Hair follicular keratinocyte (primary cell): ENCODE results near the gene SYNPO. TPM values are rescaled to one million over a fixed set of nuclear protein-coding genes. Genes with fewer than 3 reads are reported as not detected.

Experiments
- total RNA-seq: library from RNA; depleted of rRNA; stranded (reverse); fragments of >200 nt; gene quantifications from 2 replicates; pipeline ENCODE4 v1.2.3, GENCODE V29; 2015

Gene SYNPO, protein sequence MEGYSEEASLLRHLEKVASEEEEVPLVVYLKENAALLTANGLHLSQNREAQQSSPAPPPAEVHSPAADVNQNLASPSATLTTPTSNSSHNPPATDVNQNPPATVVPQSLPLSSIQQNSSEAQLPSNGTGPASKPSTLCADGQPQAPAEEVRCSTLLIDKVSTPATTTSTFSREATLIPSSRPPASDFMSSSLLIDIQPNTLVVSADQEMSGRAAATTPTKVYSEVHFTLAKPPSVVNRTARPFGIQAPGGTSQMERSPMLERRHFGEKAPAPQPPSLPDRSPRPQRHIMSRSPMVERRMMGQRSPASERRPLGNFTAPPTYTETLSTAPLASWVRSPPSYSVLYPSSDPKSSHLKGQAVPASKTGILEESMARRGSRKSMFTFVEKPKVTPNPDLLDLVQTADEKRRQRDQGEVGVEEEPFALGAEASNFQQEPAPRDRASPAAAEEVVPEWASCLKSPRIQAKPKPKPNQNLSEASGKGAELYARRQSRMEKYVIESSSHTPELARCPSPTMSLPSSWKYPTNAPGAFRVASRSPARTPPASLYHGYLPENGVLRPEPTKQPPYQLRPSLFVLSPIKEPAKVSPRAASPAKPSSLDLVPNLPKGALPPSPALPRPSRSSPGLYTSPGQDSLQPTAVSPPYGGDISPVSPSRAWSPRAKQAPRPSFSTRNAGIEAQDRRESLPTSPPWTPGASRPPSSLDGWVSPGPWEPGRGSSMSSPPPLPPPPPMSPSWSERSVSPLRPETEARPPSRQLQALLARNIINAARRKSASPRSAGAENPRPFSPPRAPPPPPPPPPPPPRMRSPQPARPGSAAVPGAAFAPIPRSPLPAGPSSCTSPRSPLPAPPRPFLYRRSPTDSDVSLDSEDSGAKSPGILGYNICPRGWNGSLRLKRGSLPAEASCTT
- total RNA-seq, result 15.4 and 30.0 TPM in 2 replicates

DNA sequence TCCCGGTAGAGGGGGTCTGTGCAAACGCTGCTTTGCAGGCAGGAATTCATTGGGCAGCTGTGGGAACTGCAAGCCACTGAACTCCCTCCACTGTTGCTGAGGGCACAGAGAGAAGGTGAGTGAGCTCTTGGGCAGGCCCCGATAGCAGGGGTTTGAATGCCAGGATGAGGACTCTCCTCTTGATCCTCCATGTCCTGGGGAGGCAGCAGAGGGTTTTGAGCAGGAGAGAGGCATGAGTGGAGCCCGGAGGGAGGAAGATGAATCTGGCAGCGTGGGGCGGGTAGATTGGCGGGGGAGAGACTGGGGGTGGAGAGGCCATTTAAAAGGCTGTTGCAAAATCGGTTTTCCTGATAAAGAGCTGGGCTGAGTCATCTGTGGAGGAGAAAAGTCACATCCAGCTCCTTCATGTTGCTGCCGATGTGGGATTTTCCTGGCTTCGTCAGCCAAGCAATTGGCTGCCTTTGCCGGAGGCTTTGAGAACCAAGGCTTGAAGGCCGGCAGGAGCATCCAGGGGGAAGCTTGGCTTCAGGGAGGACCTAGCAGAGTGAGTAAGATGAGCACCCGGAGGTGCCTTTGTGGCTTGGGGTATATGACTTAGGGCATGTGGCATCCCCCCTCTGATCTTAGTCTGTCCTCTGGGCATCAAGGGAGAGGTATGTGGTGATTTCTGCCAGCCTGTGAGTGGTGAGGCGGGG, at the start of gene SYNPO:
SYNPO (plus strand) TSS at position 350 of the 695 bp plus-strand sequence. CDS start 7,616 bp downstream, outside the sequence.

DNA sequence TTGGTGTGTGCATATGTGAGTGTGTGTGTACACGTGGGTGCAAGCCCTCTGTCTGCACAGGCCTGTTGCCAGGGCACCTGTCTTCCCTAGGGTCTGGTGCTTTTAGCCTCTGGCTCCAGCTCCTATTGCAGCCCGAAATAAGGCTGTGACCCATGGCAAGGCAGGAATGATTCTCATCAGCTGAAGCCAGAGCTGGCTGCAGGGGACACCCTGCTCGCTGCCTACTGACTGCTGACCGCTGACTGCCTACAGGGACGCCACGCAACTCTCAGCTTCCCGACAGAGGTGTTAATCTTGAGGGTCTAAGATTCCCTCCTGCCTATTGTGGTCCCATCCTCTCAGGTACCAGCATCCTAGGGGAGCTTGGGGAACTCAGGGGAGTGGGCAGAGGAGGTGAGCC, 20.6 kb downstream of the SYNPO start, which contains the start of gene MYOZ3:
MYOZ3 (plus strand) TSS at position 166 of the 400 bp plus-strand sequence. CDS start 1,691 bp downstream, outside the sequence.

DNA sequence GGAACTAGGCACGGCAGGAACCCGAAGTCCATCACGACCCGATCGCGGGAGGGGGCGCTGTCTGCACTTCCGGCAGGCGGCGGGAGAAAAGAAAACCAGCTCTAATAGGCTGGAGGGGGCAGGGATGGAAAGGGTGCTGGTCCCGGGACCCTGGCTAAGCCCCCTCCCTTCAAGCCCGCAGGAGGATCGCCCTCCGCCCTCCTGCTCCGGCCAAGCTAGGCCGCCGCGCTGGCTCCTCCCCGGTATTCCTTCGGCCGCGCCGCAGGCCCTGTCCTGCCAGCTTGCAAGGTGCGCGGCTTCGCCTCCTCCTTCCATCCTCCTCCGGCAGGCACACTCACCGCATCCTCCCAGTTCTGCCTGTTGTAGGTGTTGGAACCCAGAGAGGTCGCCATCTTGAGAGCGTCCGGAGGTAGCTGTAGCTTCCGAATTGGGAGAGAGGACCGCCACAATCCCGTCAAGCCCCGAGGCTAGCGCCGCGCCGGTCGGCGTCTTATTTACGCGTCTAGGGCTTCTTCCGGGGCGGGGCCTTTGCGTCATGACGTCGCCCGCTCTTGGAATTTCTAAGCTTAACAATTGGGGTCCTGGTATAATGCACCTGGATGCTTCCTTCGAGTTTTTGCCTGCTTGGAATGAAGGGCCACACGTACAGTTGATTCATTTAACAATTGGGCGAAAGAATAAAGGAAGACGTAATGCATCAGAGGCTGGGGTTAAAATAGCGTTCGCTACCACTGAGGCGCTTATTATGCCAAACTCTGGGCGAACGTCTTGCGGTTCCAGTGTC, 60.3 kb downstream of the SYNPO start, which contains the start of gene RBM22:
RBM22 (minus strand) TSS at position 469 of the 784 bp plus-strand sequence; CDS start at position 392, 77 bp downstream.

Other genes starting within 250 kb of the SYNPO start
- 14.0 and 20.6 TPM in 2 replicates for gene CD74, start 227.8 kb upstream of the SYNPO start, total RNA-seq
- 3,840 and 4,708 TPM in 2 replicates for gene RPS14, start 190.9 kb upstream of the SYNPO start, total RNA-seq
- gene NDST1, start 132.5 kb upstream of the SYNPO start, total RNA-seq, result 52.8 and 73.5 TPM in 2 replicates
- gene MYOZ3, start 20.6 kb downstream of the SYNPO start, total RNA-seq, result 0.53 TPM in 1 of 2 replicates, not detected in the other
- gene RBM22, start 60.4 kb downstream of the SYNPO start, total RNA-seq, result 36.0 and 42.1 TPM in 2 replicates
- 31.8 and 40.4 TPM in 2 replicates for gene DCTN4, start 118.4 kb downstream of the SYNPO start, total RNA-seq
- 30.7 and 38.3 TPM in 2 replicates for gene SMIM3, start 138.1 kb downstream of the SYNPO start, total RNA-seq
- gene IRGM, start 205.9 kb downstream of the SYNPO start, total RNA-seq, result not detected in 2 replicates